ENCODE results near the gene ZNF609.

- TF ChIP-seq EZH2 (IDR thresholded peaks at IDR 0.05; ENCODE audit: insufficient read depth, poor library complexity, severe bottlenecking) (no peak), EZH2phosphoT487 (IDR thresholded peaks at IDR 0.05; ENCODE audit: insufficient read depth, low read depth) (no peak)
Measured at GRCh38 chr15:64519897-64520296, 59.5 kb downstream of the ZNF609 start.
